Measurements from ENCODE around the gene NSUN2.

GRCh38 chr5:6601271-6601670 is 31.6 kb downstream of the NSUN2 start:
- TF ChIP-seq CTCF (IDR thresholded peaks at IDR 0.05; ENCODE audit: insufficient read depth, low read depth, low read length): no peak
- no peak for TF ChIP-seq EZH2 (IDR thresholded peaks at IDR 0.05; ENCODE audit: insufficient read depth, low read length)
